ENCODE measurements around the gene TOPORS. TPM values are rescaled to one million over a fixed set of nuclear protein-coding genes. Genes with fewer than 3 reads are reported as not detected.
A peak's percentile ranks its signal among the peaks of the same experiment; 100 is the strongest.

Gene TOPORS
- total and polyA plus RNA-seq, 7 donors: 6.2 to 12.1 (median 7.3) TPM

GRCh38 chr9:32577316-32577715 lies 24.9 kb upstream of the TOPORS start:
- H3K27ac ChIP-seq: no peak overlapping the region
- H3K4me3 ChIP-seq: no peak overlapping the region
- 78 to 81% (median 81%) methylated on average over 3 of the region's 3 CpGs for WGBS, 3 donors
- intact Hi-C loops (cut with DNase I): loop anchor here in 1 of 2 donors (5.0 kb wide), 1 partner anchor 145 kb away; no protein-coding TSS in a partner anchor
- no peaks in the 10 kb centered on the region for H3K36me3 ChIP-seq (ENCODE audit: insufficient read depth in 1 of 2, low read depth in 1 of 2)
- DNase-seq: no peak
- no peaks in the 10 kb centered on the region for H3K4me1 ChIP-seq
- TF ChIP-seq CTCF (IDR thresholded peaks at IDR 0.05): no peak
- no peaks in the 10 kb centered on the region for H3K27me3 ChIP-seq (ENCODE audit: insufficient read depth in 3 of 3, low read length in 2 of 3)
- ATAC-seq: no peak
- no peaks in the 10 kb centered on the region for H3K9me3 ChIP-seq

- Histone ChIP-seq H3K27ac (no peak overlapping the region), H3K9me3 (no peaks in the 10 kb centered on the region), H3K36me3 (ENCODE audit: insufficient read depth in 1 of 2, low read depth in 1 of 2) (no peaks in the 10 kb centered on the region), H3K4me3 (no peak overlapping the region), H3K27me3 (ENCODE audit: insufficient read depth in 3 of 3, low read length in 2 of 3) (no peaks in the 10 kb centered on the region), H3K4me1 (peaks cover 19% of the 10 kb centered on the region)
- ATAC-seq: no peak
- intact Hi-C loops (cut with DNase I): loop anchor here in 1 of 2 donors (5.0 kb wide), 1 partner anchor 143 kb away; no protein-coding TSS in a partner anchor
- no peak for TF ChIP-seq CTCF (IDR thresholded peaks at IDR 0.05)
- no peak for DNase-seq
- 58 to 70% (median 61%) methylated on average over 1 of the region's 1 CpG for WGBS, 3 donors
Measured at GRCh38 chr9:32574858-32575257, 22.5 kb upstream of the TOPORS start.

GRCh38 chr9:32573821-32574220 lies 21.4 kb upstream of the TOPORS start:
- intact Hi-C loops (cut with DNase I): loop anchor here in 1 of 2 donors (1.0 kb wide), 1 partner anchor 190 kb away; the partner anchor contains the start of gene ACO1
- 82 to 84% (median 83%) methylated on average over 7 of the region's 7 CpGs for WGBS, 3 donors
- no peak for ATAC-seq

GRCh38 chr9:32572900-32573523 lies 20.6 kb upstream of the TOPORS start, which contains the start of gene NDUFB6:
Gene NDUFB6 (minus strand): TSS chr9:32573159. CDS start chr9:32573060, 99 bp downstream.
- TF ChIP-seq CTCF (IDR thresholded peaks at IDR 0.05): no peak
- H3K4me3 ChIP-seq: peak within 1 kb of the TSS; percentile 91
- DNase-seq: peak; percentile 93 to 96
- WGBS, 3 donors: 0% methylated on average over 36 of the region's 36 CpGs
- H3K27ac ChIP-seq: peak within 1 kb of the TSS; percentile 92
- H3K27me3 ChIP-seq (ENCODE audit: insufficient read depth in 3 of 3, low read length in 2 of 3): no peaks in the 10 kb centered on the region
- no peaks in the 10 kb centered on the region for H3K9me3 ChIP-seq
- intact Hi-C loops (cut with DNase I): loop anchor here (1.0 kb wide), 1 partner anchor 189 kb away; the partner anchor contains the start of gene ACO1 (in 2 of the 2)
- peaks cover 19% of the 10 kb centered on the region for H3K4me1 ChIP-seq
- peak; percentile 97 to 99 (median 98) for ATAC-seq
- peaks cover 2 to 12% of the 10 kb centered on the region in 2 donors for H3K36me3 ChIP-seq (ENCODE audit: insufficient read depth in 1 of 2, low read depth in 1 of 2)

More at GRCh38 chr9:32573821-32574220, 21.4 kb upstream of the TOPORS start:
- H3K4me3 ChIP-seq: peak overlapping the region; percentile 91
- DNase-seq: no peak
- no peaks in the 10 kb centered on the region for H3K27me3 ChIP-seq (ENCODE audit: insufficient read depth in 3 of 3, low read length in 2 of 3)
- peaks cover 19% of the 10 kb centered on the region for H3K4me1 ChIP-seq
- peak overlapping the region; percentile 92 for H3K27ac ChIP-seq
- H3K9me3 ChIP-seq: no peaks in the 10 kb centered on the region
- peaks cover 2 to 7% of the 10 kb centered on the region in 2 donors for H3K36me3 ChIP-seq (ENCODE audit: insufficient read depth in 1 of 2, low read depth in 1 of 2)
- TF ChIP-seq CTCF (IDR thresholded peaks at IDR 0.05): no peak

All from psoas muscle (tissue), 8 donors.